Measurements from ENCODE around the gene SGPL1.

SGPL1 gene

GRCh38 chr10:70887804-70888800 lies 72.4 kb downstream of the SGPL1 start, which contains the start of gene PCBD1:
Gene PCBD1, minus strand, starts transcription at chr10:70888565. Its CDS starts 32 bp downstream, at chr10:70888533.
- peak; percentile 67 to 75 for DNase-seq

- no peak for DNase-seq
Measured at GRCh38 chr10:70889291-70889690, 73.5 kb downstream of the SGPL1 start.

GRCh38 chr10:70890917-70891431 lies 75.2 kb downstream of the SGPL1 start:
- no peak for DNase-seq

GRCh38 chr10:70891627-70892026 lies 75.9 kb downstream of the SGPL1 start:
- DNase-seq, result no peak

GRCh38 chr10:70892631-70893030 lies 76.9 kb downstream of the SGPL1 start:
- no peak for DNase-seq

GRCh38 chr10:70893227-70894006 lies 77.7 kb downstream of the SGPL1 start:
- DNase-seq, result no peak

GRCh38 chr10:70894416-70894815 lies 78.7 kb downstream of the SGPL1 start:
- no peak for DNase-seq

- no peak for DNase-seq
Measured at GRCh38 chr10:70896551-70896950, 80.8 kb downstream of the SGPL1 start.

GRCh38 chr10:70898687-70899086 lies 82.9 kb downstream of the SGPL1 start:
- DNase-seq, result no peak

GRCh38 chr10:70899096-70899495 lies 83.3 kb downstream of the SGPL1 start:
- DNase-seq, result no peak

GRCh38 chr10:70901276-70901878 lies 85.6 kb downstream of the SGPL1 start:
- no peak for DNase-seq

- no peak for DNase-seq
Measured at GRCh38 chr10:70902661-70903261, 87.0 kb downstream of the SGPL1 start.

GRCh38 chr10:70903262-70903921 lies 87.6 kb downstream of the SGPL1 start:
- peak in 1 of 2 donors; percentile 19 for DNase-seq

GRCh38 chr10:70905071-70906021 lies 89.6 kb downstream of the SGPL1 start:
- DNase-seq, result no peak

- no peak for DNase-seq
Measured at GRCh38 chr10:70906031-70906783, 90.5 kb downstream of the SGPL1 start.

GRCh38 chr10:70906953-70907636 lies 91.3 kb downstream of the SGPL1 start:
- DNase-seq, result no peak

GRCh38 chr10:70907637-70908405 lies 92.1 kb downstream of the SGPL1 start:
- DNase-seq, result no peak
